ENCODE results near the gene USP35. TPM values are rescaled to one million over a fixed set of nuclear protein-coding genes. Genes with fewer than 3 reads are reported as not detected.

USP35 gene
- total and polyA plus RNA-seq, 2 donors (not counting 1 experiment from before 2014, with no cell fraction given) = 4.8 to 6.0 TPM

DNA sequence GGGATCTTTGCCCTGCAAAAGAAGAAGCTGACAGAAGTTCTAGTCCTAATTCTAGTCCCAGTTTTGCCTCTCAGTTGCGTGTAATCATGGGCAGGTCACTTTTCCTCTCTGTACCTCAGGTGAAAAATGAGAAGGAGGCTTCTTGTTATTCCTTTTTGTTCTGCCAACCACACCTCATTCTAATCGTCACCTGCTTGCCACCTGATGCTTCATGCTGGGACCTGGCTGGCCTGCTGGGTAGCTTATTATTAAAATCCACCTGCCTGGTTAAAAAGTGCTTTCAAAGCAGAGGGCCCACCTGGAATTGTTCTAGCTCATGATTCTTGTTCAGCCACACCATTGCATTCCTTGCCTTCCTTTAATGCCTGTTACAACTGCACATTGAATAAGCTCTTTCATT lies 40.9 kb upstream of the USP35 start:
- Mint-ChIP-seq H3K27ac (no peak overlapping the region), H3K27me3 (no peaks in the 10 kb centered on the region), H3K4me1 (peaks cover 16% of the 10 kb centered on the region), H3K9me3 (ENCODE audit: insufficient read depth) (no peaks in the 10 kb centered on the region), H3K4me3 (no peak overlapping the region)
- no peak for TF ChIP-seq EZH2 (IDR thresholded peaks at IDR 0.05; ENCODE audit: borderline replicate concordance, insufficient read depth, low read depth, low read length, poor library complexity, severe bottlenecking)
- TF ChIP-seq, protein P1, sequence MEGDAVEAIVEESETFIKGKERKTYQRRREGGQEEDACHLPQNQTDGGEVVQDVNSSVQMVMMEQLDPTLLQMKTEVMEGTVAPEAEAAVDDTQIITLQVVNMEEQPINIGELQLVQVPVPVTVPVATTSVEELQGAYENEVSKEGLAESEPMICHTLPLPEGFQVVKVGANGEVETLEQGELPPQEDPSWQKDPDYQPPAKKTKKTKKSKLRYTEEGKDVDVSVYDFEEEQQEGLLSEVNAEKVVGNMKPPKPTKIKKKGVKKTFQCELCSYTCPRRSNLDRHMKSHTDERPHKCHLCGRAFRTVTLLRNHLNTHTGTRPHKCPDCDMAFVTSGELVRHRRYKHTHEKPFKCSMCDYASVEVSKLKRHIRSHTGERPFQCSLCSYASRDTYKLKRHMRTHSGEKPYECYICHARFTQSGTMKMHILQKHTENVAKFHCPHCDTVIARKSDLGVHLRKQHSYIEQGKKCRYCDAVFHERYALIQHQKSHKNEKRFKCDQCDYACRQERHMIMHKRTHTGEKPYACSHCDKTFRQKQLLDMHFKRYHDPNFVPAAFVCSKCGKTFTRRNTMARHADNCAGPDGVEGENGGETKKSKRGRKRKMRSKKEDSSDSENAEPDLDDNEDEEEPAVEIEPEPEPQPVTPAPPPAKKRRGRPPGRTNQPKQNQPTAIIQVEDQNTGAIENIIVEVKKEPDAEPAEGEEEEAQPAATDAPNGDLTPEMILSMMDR (IDR thresholded peaks at IDR 0.05) = no peak
- no peak overlapping the region for H3K4me3 ChIP-seq (ENCODE audit: control extremely low read depth in 1 of 5, extremely low read depth in 1 of 5, insufficient read depth in 1 of 5, low read depth in 2 of 5, low read length in 4 of 5)
- H3K27ac ChIP-seq (ENCODE audit: low read length in 2 of 2) = no peak overlapping the region
- CTCF ChIA-PET = no interaction called here
- DNase-seq (no peak), ATAC-seq (ENCODE audit: low read depth) (no peak)
- H3K36me3 ChIP-seq (replicated peaks in 1 of 2; ENCODE audit: control extremely low read depth in 1 of 2, control insufficient read depth in 1 of 2, extremely low read depth in 1 of 2, insufficient read depth in 2 of 2, low read length in 1 of 2) = no peaks in the 10 kb centered on the region
- H4K20me1 ChIP-seq (ENCODE audit: control insufficient read depth, insufficient read depth, low read length, poor library complexity, severe bottlenecking) = no peaks in the 10 kb centered on the region
- peaks cover 12% of the 10 kb centered on the region in 2 donors for H3K4me1 ChIP-seq (ENCODE audit: control insufficient read depth in 2 of 2, insufficient read depth in 2 of 2, low read length in 2 of 2)
- no peak overlapping the region for H3K4me2 ChIP-seq (replicated peaks; ENCODE audit: low read depth, low read length, poor library complexity, severe bottlenecking)
- no peak overlapping the region for H2AFZ ChIP-seq (ENCODE audit: insufficient read depth, low read depth, low read length, poor library complexity, severe bottlenecking)
- intact Hi-C loops (cut with micrococcal nuclease) = no loop called here
- POLR2A ChIA-PET = no interaction called here
- H3K9me3 ChIP-seq (ENCODE audit: control extremely low read depth in 1 of 3, control insufficient read depth in 2 of 3, insufficient read depth in 1 of 3, low read length in 2 of 3) = no peaks in the 10 kb centered on the region
- 100% methylated on average over 1 of the region's 2 CpGs for WGBS (ENCODE audit: insufficient coverage)
- H3K9ac ChIP-seq (ENCODE audit: low read length) = no peak overlapping the region
- H3K27me3 ChIP-seq (replicated peaks in 1 of 4; ENCODE audit: control extremely low read depth in 1 of 4, control insufficient read depth in 3 of 4, insufficient read depth in 4 of 4, low read length in 3 of 4) = no peaks in the 10 kb centered on the region
- no peaks in the 10 kb centered on the region for H3K79me2 ChIP-seq (ENCODE audit: control insufficient read depth, insufficient read depth, low read length)

DNA sequence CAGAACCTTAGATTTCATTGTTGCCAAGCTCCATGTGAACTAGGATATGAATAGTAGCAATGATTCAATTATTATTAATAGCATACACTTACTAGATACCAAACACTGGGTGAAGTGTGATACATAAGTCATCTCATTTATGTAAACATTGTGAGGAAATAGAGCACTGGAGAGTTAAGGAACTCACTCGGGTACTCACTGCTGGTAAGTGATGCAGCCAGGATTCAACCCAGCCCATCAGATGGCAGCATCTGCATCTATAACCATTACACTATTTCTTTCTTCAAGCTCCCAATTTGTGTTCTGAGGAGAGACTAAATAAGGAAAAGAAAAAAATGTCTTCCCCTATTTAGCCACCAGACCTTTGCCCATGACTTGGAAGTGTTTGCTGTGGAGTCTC lies 39.1 kb upstream of the USP35 start:
- POLR2A ChIA-PET = interaction anchor here (0.7 kb wide), 1 partner anchor 424 kb away, joined by 4 read pairs; no protein-coding TSS in a partner anchor
- H3K27ac ChIP-seq (ENCODE audit: low read length in 2 of 2) = no peak overlapping the region
- no peaks in the 10 kb centered on the region for H3K36me3 ChIP-seq (replicated peaks in 1 of 2; ENCODE audit: control extremely low read depth in 1 of 2, control insufficient read depth in 1 of 2, extremely low read depth in 1 of 2, insufficient read depth in 2 of 2, low read length in 1 of 2)
- TF ChIP-seq EZH2 (IDR thresholded peaks at IDR 0.05; ENCODE audit: borderline replicate concordance, insufficient read depth, low read depth, low read length, poor library complexity, severe bottlenecking) = no peak
- TF ChIP-seq, protein P1 (IDR thresholded peaks at IDR 0.05) = no peak
- Mint-ChIP-seq H3K4me1 (peaks cover 2% of the 10 kb centered on the region), H3K27ac (no peak overlapping the region), H3K4me3 (no peak overlapping the region), H3K9me3 (ENCODE audit: insufficient read depth) (no peaks in the 10 kb centered on the region), H3K27me3 (no peaks in the 10 kb centered on the region)
- no peak overlapping the region for H3K4me3 ChIP-seq (ENCODE audit: control extremely low read depth in 1 of 5, extremely low read depth in 1 of 5, insufficient read depth in 1 of 5, low read depth in 2 of 5, low read length in 4 of 5)
- H3K4me2 ChIP-seq (replicated peaks; ENCODE audit: low read depth, low read length, poor library complexity, severe bottlenecking) = no peak overlapping the region
- no peaks in the 10 kb centered on the region for H3K27me3 ChIP-seq (replicated peaks in 1 of 4; ENCODE audit: control extremely low read depth in 1 of 4, control insufficient read depth in 3 of 4, insufficient read depth in 4 of 4, low read length in 3 of 4)
- no peak for ATAC-seq (ENCODE audit: low read depth)
- H2AFZ ChIP-seq (ENCODE audit: insufficient read depth, low read depth, low read length, poor library complexity, severe bottlenecking) = no peak overlapping the region
- H3K9me3 ChIP-seq (ENCODE audit: control extremely low read depth in 1 of 3, control insufficient read depth in 2 of 3, insufficient read depth in 1 of 3, low read length in 2 of 3) = no peaks in the 10 kb centered on the region
- intact Hi-C loops (cut with micrococcal nuclease) = no loop called here
- H3K9ac ChIP-seq (ENCODE audit: low read length) = no peak overlapping the region
- H3K79me2 ChIP-seq (ENCODE audit: control insufficient read depth, insufficient read depth, low read length) = no peaks in the 10 kb centered on the region
- DNase-seq = no peak
- no peaks in the 10 kb centered on the region for H3K4me1 ChIP-seq (ENCODE audit: control insufficient read depth in 2 of 2, insufficient read depth in 2 of 2, low read length in 2 of 2)
- WGBS (ENCODE audit: insufficient coverage) = no CpG with 5 or more reads among the region's 1 CpG
- no peaks in the 10 kb centered on the region for H4K20me1 ChIP-seq (ENCODE audit: control insufficient read depth, insufficient read depth, low read length, poor library complexity, severe bottlenecking)
- CTCF ChIA-PET = interaction anchor here (0.6 to 1.5 kb wide), 2 partner anchors 88 to 415 kb away, joined by 3 to 5 read pairs; no protein-coding TSS in a partner anchor
